Breast epithelium (tissue), 3 donors: ENCODE data around the gene ARHGAP25.

Experiments used
- POLR2AphosphoS5 ChIP-seq, 3 donors: sonication (generic); formaldehyde crosslinking; IDR thresholded peaks; one replicate each; pipeline ENCODE4 v1.6.1; 2017; ENCODE audit warnings: antibody characterized with exemption in 3 of 3
- TF ChIP-seq, protein P1 (sequence below), 3 donors: fragments of 450-650 bp; IDR thresholded peaks; one replicate each; pipeline ENCODE4 v1.5.1; 2016 to 2017; ENCODE audit warnings: antibody characterized with exemption in 3 of 3, mild to moderate bottlenecking in 3 of 3, moderate library complexity in 3 of 3

DNA sequence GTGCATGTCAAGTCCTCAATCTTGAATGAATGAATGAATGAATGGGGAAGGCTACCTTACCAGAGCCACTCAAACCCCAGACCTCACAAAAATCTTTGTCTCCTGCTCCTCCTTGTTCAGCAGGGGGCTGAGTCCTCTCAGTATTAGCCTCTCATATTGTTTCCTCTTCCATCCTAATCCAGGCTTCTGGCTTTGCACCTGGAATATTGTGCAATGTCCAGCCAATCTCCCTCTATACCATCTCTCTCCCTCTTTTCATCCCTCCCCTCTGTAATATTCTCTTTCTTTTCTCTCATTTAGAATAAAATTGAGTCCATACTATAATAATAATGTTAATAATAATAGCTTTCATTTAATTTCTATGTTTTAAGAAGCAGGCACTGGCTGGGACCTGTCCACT, 34.3 kb downstream of the ARHGAP25 start:
- TF ChIP-seq, protein P1, sequence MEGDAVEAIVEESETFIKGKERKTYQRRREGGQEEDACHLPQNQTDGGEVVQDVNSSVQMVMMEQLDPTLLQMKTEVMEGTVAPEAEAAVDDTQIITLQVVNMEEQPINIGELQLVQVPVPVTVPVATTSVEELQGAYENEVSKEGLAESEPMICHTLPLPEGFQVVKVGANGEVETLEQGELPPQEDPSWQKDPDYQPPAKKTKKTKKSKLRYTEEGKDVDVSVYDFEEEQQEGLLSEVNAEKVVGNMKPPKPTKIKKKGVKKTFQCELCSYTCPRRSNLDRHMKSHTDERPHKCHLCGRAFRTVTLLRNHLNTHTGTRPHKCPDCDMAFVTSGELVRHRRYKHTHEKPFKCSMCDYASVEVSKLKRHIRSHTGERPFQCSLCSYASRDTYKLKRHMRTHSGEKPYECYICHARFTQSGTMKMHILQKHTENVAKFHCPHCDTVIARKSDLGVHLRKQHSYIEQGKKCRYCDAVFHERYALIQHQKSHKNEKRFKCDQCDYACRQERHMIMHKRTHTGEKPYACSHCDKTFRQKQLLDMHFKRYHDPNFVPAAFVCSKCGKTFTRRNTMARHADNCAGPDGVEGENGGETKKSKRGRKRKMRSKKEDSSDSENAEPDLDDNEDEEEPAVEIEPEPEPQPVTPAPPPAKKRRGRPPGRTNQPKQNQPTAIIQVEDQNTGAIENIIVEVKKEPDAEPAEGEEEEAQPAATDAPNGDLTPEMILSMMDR (IDR thresholded peaks at IDR 0.05): no peak
- no peak for TF ChIP-seq POLR2AphosphoS5 (IDR thresholded peaks at IDR 0.05)
